Measurements from ENCODE around the gene NUP98. TPM values are rescaled to one million over a fixed set of nuclear protein-coding genes. Genes with fewer than 3 reads are reported as not detected.

Gene NUP98
- total RNA-seq, 1 donor from 2014 or later = 56.3 TPM

Small RNAs within 50 kb of the gene (small RNA-seq; reads per million reads assigned to genes)
- not detected for gene RF00019 (ENCODE audit: low replicate concordance)
- gene RNU6-1143P (ENCODE audit: low replicate concordance) = not detected
- not detected for gene RNU7-50P (ENCODE audit: low replicate concordance)

Other genes with a start within 250 kb of the NUP98 start
- gene ART5, start 155.6 kb downstream of the NUP98 start, total RNA-seq = not detected
- gene ART1, start 152.4 kb downstream of the NUP98 start, total RNA-seq = not detected
- gene CHRNA10, start 126.2 kb downstream of the NUP98 start, total RNA-seq = 0.25 TPM
- 9.3 TPM for gene PGAP2, start 11.0 kb upstream of the NUP98 start, total RNA-seq
- gene RHOG, start 43.4 kb upstream of the NUP98 start, total RNA-seq = 1.5 TPM
- gene STIM1, start 58.1 kb upstream of the NUP98 start, total RNA-seq = 11.8 TPM